CD14-positive monocyte (primary cell): Measurements from ENCODE around the gene TAF1L. TPM values are rescaled to one million over a fixed set of nuclear protein-coding genes. Genes with fewer than 3 reads are reported as not detected.

Source experiments
- DNase-seq, 3 donors: peaks; one replicate each; pipeline ENCODE4 v3.0.0-alpha.2; 2011 to 2022
- H2AFZ ChIP-seq: 2 replicates; pipeline ENCODE4 v1.6.0; 2012; ENCODE audit warnings: mild to moderate bottlenecking, low read depth, low read length, inconsistent platforms; ENCODE audit not compliant: insufficient read depth, poor library complexity, severe bottlenecking
- H3K27ac ChIP-seq, 2 donors: 1 replicate in 1 of 2; 2 replicates in 1 of 2; pipeline ENCODE4 v1.5.1; 2012 to 2013; ENCODE audit warnings: low read length in 2 of 2, control low read depth in 1 of 2, inconsistent platforms in 1 of 2, low read depth in 1 of 2, mild to moderate bottlenecking in 1 of 2
- H3K27me3 ChIP-seq, 2 donors: one replicate each; pipeline versions ENCODE4 v1.6.0 to v1.6.1; 2011 to 2013; ENCODE audit warnings: low read length in 2 of 2; ENCODE audit not compliant: control insufficient read depth in 2 of 2, insufficient read depth in 2 of 2
- H3K36me3 ChIP-seq, 2 donors: replicated peaks in 1 of 2; 1 replicate in 1 of 2; 2 replicates in 1 of 2; pipeline versions ENCODE4 v1.5.1 to v1.6.1; 2012 to 2013; ENCODE audit warnings: low read length in 2 of 2, control low read depth in 1 of 2, inconsistent platforms in 1 of 2, mild to moderate bottlenecking in 1 of 2; ENCODE audit not compliant: insufficient read depth in 2 of 2, control insufficient read depth in 1 of 2
- H3K4me1 ChIP-seq, 2 donors: 1 replicate in 1 of 2; 2 replicates in 1 of 2; pipeline versions ENCODE4 v1.5.1 to v1.6.1; 2012 to 2013; ENCODE audit warnings: low read length in 2 of 2, control low read depth in 1 of 2, inconsistent platforms in 1 of 2, mild to moderate bottlenecking in 1 of 2, moderate library complexity in 1 of 2; ENCODE audit not compliant: insufficient read depth in 2 of 2, control insufficient read depth in 1 of 2
- H3K4me2 ChIP-seq: replicated peaks from 2 replicates; pipeline ENCODE3; 2012; ENCODE audit warnings: low read length, moderate library complexity, mild to moderate bottlenecking; ENCODE audit not compliant: poor library complexity, severe bottlenecking; ENCODE audit errors: extremely low read depth
- H3K4me3 ChIP-seq, 3 experiments: fragments of 200-600 bp in 1 of 3; sonication (generic) in 1 of 3; replicated peaks in 1 of 3; 1 replicate in 2 of 3; 2 replicates in 1 of 3; pipeline ENCODE4 v1.5.1; 2011 to 2013; ENCODE audit warnings: low read length in 3 of 3, mild to moderate bottlenecking in 3 of 3, control low read depth in 2 of 3, low read depth in 2 of 3, inconsistent platforms in 1 of 3, moderate library complexity in 1 of 3
- H3K79me2 ChIP-seq: 2 replicates; pipeline ENCODE4 v1.6.0; 2012; ENCODE audit warnings: mild to moderate bottlenecking, control low read depth, inconsistent platforms, low read length, moderate library complexity; ENCODE audit not compliant: insufficient read depth
- H3K9ac ChIP-seq: 2 replicates; pipeline ENCODE4 v1.6.0; 2017; ENCODE audit warnings: low read length, mild to moderate bottlenecking; ENCODE audit not compliant: insufficient read depth, poor library complexity, severe bottlenecking
- H3K9me3 ChIP-seq, 2 donors: replicated peaks in 1 of 2; 1 replicate in 1 of 2; 2 replicates in 1 of 2; pipeline versions ENCODE4 v1.5.1 to v1.6.1; 2012 to 2013; ENCODE audit warnings: low read length in 2 of 2, control low read depth in 1 of 2; ENCODE audit not compliant: control insufficient read depth in 1 of 2, insufficient read depth in 1 of 2
- H4K20me1 ChIP-seq: 2 replicates; pipeline ENCODE4 v1.6.0; 2012; ENCODE audit warnings: mild to moderate bottlenecking, low read length, control low read depth, moderate library complexity; ENCODE audit not compliant: insufficient read depth
- H3K27ac Mint-ChIP-seq, 7 donors: one replicate each; pipeline ENCODE4 v1.8.0; 2020; ENCODE audit warnings: mild to moderate bottlenecking in 7 of 7, mixed read lengths in 7 of 7, moderate library complexity in 6 of 7, inconsistent platforms in 2 of 7
- H3K27me3 Mint-ChIP-seq, 3 donors: one replicate each; pipeline ENCODE4 v1.8.0; 2021 to 2022; ENCODE audit warnings: low read depth in 3 of 3, mild to moderate bottlenecking in 3 of 3, mixed read lengths in 3 of 3, moderate library complexity in 3 of 3, inconsistent platforms in 1 of 3
- H3K36me3 Mint-ChIP-seq, 2 donors: one replicate each; pipeline ENCODE4 v1.8.0; 2020; ENCODE audit warnings: mixed read lengths in 2 of 2, inconsistent platforms in 1 of 2, mild to moderate bottlenecking in 1 of 2
- H3K4me1 Mint-ChIP-seq: one replicate; pipeline ENCODE4 v1.8.0; 2020; ENCODE audit warnings: mild to moderate bottlenecking, mixed read lengths
- H3K4me3 Mint-ChIP-seq, 2 donors: one replicate each; pipeline ENCODE4 v1.8.0; 2020; ENCODE audit warnings: mild to moderate bottlenecking in 2 of 2, mixed read lengths in 2 of 2, moderate library complexity in 1 of 2
- H3K9me3 Mint-ChIP-seq, 7 donors: one replicate each; pipeline ENCODE4 v1.8.0; 2020 to 2022; ENCODE audit warnings: mixed read lengths in 7 of 7, mild to moderate bottlenecking in 6 of 7, moderate library complexity in 6 of 7, inconsistent platforms in 2 of 7
- CTCF ChIP-seq: fragments of 200-600 bp; IDR thresholded peaks from one replicate; pipeline ENCODE4 v1.8.0; 2022; ENCODE audit warnings: antibody characterized with exemption, mild to moderate bottlenecking
- WGBS: methylation state at CpG from one replicate; pipeline ENCODE4 v1.1.5; 2013; ENCODE audit warnings: missing lambda C conversion rate; ENCODE audit not compliant: insufficient coverage; 5-methylcytosine and 5-hydroxymethylcytosine counted together
- intact Hi-C, 2 donors: fragments of 100-400 bp; cut with micrococcal nuclease; formaldehyde crosslinking; loops; one replicate each; pipeline versions ENCODE4 v1.15.0 to v1.15.1; 2023
- polyA plus RNA-seq, 3 donors: library from polyadenylated mRNA; depleted of rRNA in 1 of 3; unstranded in 2 of 3; stranded (reverse) in 1 of 3; fragments of 300-500 nt in 2 of 3; fragments of >200 nt in 1 of 3; fragmentation: Illumina TruSeq in 2 of 3; gene quantifications; 1 replicate in 2 of 3; 2 replicates in 1 of 3; pipeline ENCODE4 v1.2.3, GENCODE V29; 2012 to 2021

Gene TAF1L
- polyA plus RNA-seq, 3 donors, result 0.01 TPM; not detected in 2

GRCh38 chr9:32590898-32591297 lies 44.6 kb downstream of the TAF1L start:
- Mint-ChIP-seq H3K36me3 (no peaks in the 10 kb centered on the region), H3K9me3 (no peaks in the 10 kb centered on the region), H3K27ac (no peak overlapping the region), H3K27me3 (peaks cover 2 to 21% (median 7%) of the 10 kb centered on the region in 3 donors), H3K4me3 (no peak overlapping the region), H3K4me1 (peaks cover 2% of the 10 kb centered on the region)
- Histone ChIP-seq H3K9ac (no peak overlapping the region), H3K4me3 (no peak overlapping the region), H3K36me3 (no peaks in the 10 kb centered on the region), H3K4me2 (no peak overlapping the region), H4K20me1 (no peaks in the 10 kb centered on the region), H3K27me3 (peaks cover 0 to 4% of the 10 kb centered on the region in 2 donors), H3K27ac (no peak overlapping the region), H3K9me3 (no peaks in the 10 kb centered on the region), H2AFZ (no peak overlapping the region), H3K79me2 (no peaks in the 10 kb centered on the region), H3K4me1 (no peaks in the 10 kb centered on the region)
- DNase-seq, result no peak
- no peak for TF ChIP-seq CTCF
- no CpG with 5 or more reads among the region's 1 CpG for WGBS
- intact Hi-C loops, result no loop called here

- Histone ChIP-seq H3K4me1 (no peaks in the 10 kb centered on the region), H2AFZ (no peak overlapping the region), H3K4me2 (no peak overlapping the region), H3K27me3 (peaks cover 0 to 4% of the 10 kb centered on the region in 2 donors), H3K36me3 (no peaks in the 10 kb centered on the region), H3K79me2 (no peaks in the 10 kb centered on the region), H3K4me3 (no peak overlapping the region), H3K9ac (no peak overlapping the region), H4K20me1 (no peaks in the 10 kb centered on the region), H3K27ac (no peak overlapping the region), H3K9me3 (no peaks in the 10 kb centered on the region)
- no peaks in the 10 kb centered on the region for H3K36me3 Mint-ChIP-seq
- no peaks in the 10 kb centered on the region for H3K4me1 Mint-ChIP-seq
- no CpG with 5 or more reads among the region's 2 CpGs for WGBS
- H3K9me3 Mint-ChIP-seq, result no peaks in the 10 kb centered on the region
- intact Hi-C loops, result no loop called here
- DNase-seq, result no peak
- peaks cover 2 to 23% (median 7%) of the 10 kb centered on the region in 3 donors for H3K27me3 Mint-ChIP-seq
- H3K27ac Mint-ChIP-seq, result no peak overlapping the region
- TF ChIP-seq CTCF, result no peak
- no peak overlapping the region for H3K4me3 Mint-ChIP-seq
Measured at GRCh38 chr9:32590476-32590875, 45.0 kb downstream of the TAF1L start.
